Measurements from ENCODE around the gene SRSF1. TPM values are rescaled to one million over a fixed set of nuclear protein-coding genes. Genes with fewer than 3 reads are reported as not detected.
"Not testable (repeated sequence)": the region's sequence is repeated elsewhere in the genome, so short reads cannot be mapped to it uniquely, and the experiment has no call there.

SRSF1 gene
- total RNA-seq = 100 to 1,000 TPM; 298 to 304 TPM

- Mint-ChIP-seq H3K4me1 (peaks cover 57% of the 10 kb centered on the region), H3K36me3 (ENCODE audit: low read depth) (peaks cover 58% of the 10 kb centered on the region), H3K27ac (peak within 1 kb of the TSS; percentile 99), H3K27me3 (no peaks in the 10 kb centered on the region), H3K4me3 (peak within 1 kb of the TSS; percentile 99), H3K9me3 (no peaks in the 10 kb centered on the region)
- DNase-seq = peak; percentile 98
- ChIA-PET POLR2A (interaction anchor here (0.5 to 4.1 kb wide), 50 partner anchors 11 to 1148 kb away, joined by 3 to 86 read pairs (median 4); partner anchors contain the start of genes DYNLL2, HSF5, MRPS23 and OR4D2), CTCF (interaction anchor here (0.5 to 2.7 kb wide), 14 partner anchors 8 to 664 kb away, joined by 3 to 16 read pairs (median 4); partner anchors contain the start of genes CUEDC1, DYNLL2 and VEZF1)
Measured at GRCh38 chr17:58006924-58007780, at the start of gene SRSF1. SRSF1 (minus strand) TSS chr17:58007246; CDS start chr17:58007137, 109 bp downstream.

GRCh38 chr17:58056476-58056875, 49.4 kb upstream of the SRSF1 start:
- H3K27ac Mint-ChIP-seq = no peak overlapping the region
- no peak overlapping the region for H3K4me3 Mint-ChIP-seq
- no peaks in the 10 kb centered on the region for H3K36me3 Mint-ChIP-seq (ENCODE audit: low read depth)
- ChIA-PET CTCF (no interaction called here), POLR2A (no interaction called here)
- peaks cover 19% of the 10 kb centered on the region for H3K27me3 Mint-ChIP-seq
- DNase-seq = no peak
- peaks cover 6% of the 10 kb centered on the region for H3K4me1 Mint-ChIP-seq
- no peaks in the 10 kb centered on the region for H3K9me3 Mint-ChIP-seq

- POLR2A ChIA-PET = no interaction called here
- Mint-ChIP-seq H3K4me3 (no peak overlapping the region), H3K27me3 (peaks cover 16% of the 10 kb centered on the region), H3K36me3 (ENCODE audit: low read depth) (no peaks in the 10 kb centered on the region), H3K4me1 (peaks cover 6% of the 10 kb centered on the region), H3K9me3 (no peaks in the 10 kb centered on the region), H3K27ac (no peak overlapping the region)
- DNase-seq = no peak
- CTCF ChIA-PET = no interaction called here
Measured at GRCh38 chr17:58054641-58055040, 47.6 kb upstream of the SRSF1 start.

- ChIA-PET POLR2A (interaction anchor here (1.1 kb wide), 1 partner anchor 27 kb away, joined by 3 read pairs; no protein-coding TSS in a partner anchor), CTCF (interaction anchor here (1.3 kb wide), 1 partner anchor 120 kb away, joined by 4 read pairs; no protein-coding TSS in a partner anchor)
- Mint-ChIP-seq H3K4me1 (peaks cover 6% of the 10 kb centered on the region), H3K4me3 (no peak overlapping the region), H3K27me3 (peaks cover 15% of the 10 kb centered on the region), H3K27ac (no peak overlapping the region), H3K9me3 (no peaks in the 10 kb centered on the region), H3K36me3 (ENCODE audit: low read depth) (no peaks in the 10 kb centered on the region)
- DNase-seq = no peak
Measured at GRCh38 chr17:58052945-58053715, 46.1 kb upstream of the SRSF1 start.

GRCh38 chr17:58052407-58052806, 45.4 kb upstream of the SRSF1 start:
- H3K4me3 Mint-ChIP-seq = no peak overlapping the region
- peaks cover 14% of the 10 kb centered on the region for H3K27me3 Mint-ChIP-seq
- no peak overlapping the region for H3K27ac Mint-ChIP-seq
- H3K4me1 Mint-ChIP-seq = peaks cover 6% of the 10 kb centered on the region
- ChIA-PET POLR2A (interaction anchor here (1.1 kb wide), 1 partner anchor 28 kb away, joined by 3 read pairs; no protein-coding TSS in a partner anchor), CTCF (interaction anchor here (1.3 kb wide), 1 partner anchor 121 kb away, joined by 4 read pairs; no protein-coding TSS in a partner anchor)
- no peaks in the 10 kb centered on the region for H3K9me3 Mint-ChIP-seq
- DNase-seq = no peak
- no peaks in the 10 kb centered on the region for H3K36me3 Mint-ChIP-seq (ENCODE audit: low read depth)

- ChIA-PET CTCF (no interaction called here), POLR2A (no interaction called here)
- H3K27ac Mint-ChIP-seq = no peak overlapping the region
- H3K9me3 Mint-ChIP-seq = no peaks in the 10 kb centered on the region
- H3K4me1 Mint-ChIP-seq = peaks cover 6% of the 10 kb centered on the region
- H3K4me3 Mint-ChIP-seq = no peak overlapping the region
- H3K36me3 Mint-ChIP-seq (ENCODE audit: low read depth) = no peaks in the 10 kb centered on the region
- no peak for DNase-seq
- H3K27me3 Mint-ChIP-seq = peaks cover 14% of the 10 kb centered on the region
Measured at GRCh38 chr17:58051468-58051867, 44.4 kb upstream of the SRSF1 start.

- H3K4me3 Mint-ChIP-seq = no peak overlapping the region
- DNase-seq = no peak
- H3K4me1 Mint-ChIP-seq = peaks cover 6% of the 10 kb centered on the region
- H3K27me3 Mint-ChIP-seq = peaks cover 18% of the 10 kb centered on the region
- ChIA-PET CTCF (interaction anchor here (1.5 kb wide), 1 partner anchor 217 kb away, joined by 3 read pairs; no protein-coding TSS in a partner anchor), POLR2A (no interaction called here)
- no peaks in the 10 kb centered on the region for H3K36me3 Mint-ChIP-seq (ENCODE audit: low read depth)
- H3K9me3 Mint-ChIP-seq = no peaks in the 10 kb centered on the region
- H3K27ac Mint-ChIP-seq = no peak overlapping the region
Measured at GRCh38 chr17:58050966-58051365, 43.9 kb upstream of the SRSF1 start.

GRCh38 chr17:58049533-58049932, 42.5 kb upstream of the SRSF1 start:
- DNase-seq = no peak
- Mint-ChIP-seq H3K4me1 (peaks cover 6% of the 10 kb centered on the region), H3K9me3 (no peaks in the 10 kb centered on the region), H3K27ac (no peak overlapping the region), H3K4me3 (no peak overlapping the region), H3K27me3 (peaks cover 18% of the 10 kb centered on the region), H3K36me3 (ENCODE audit: low read depth) (no peaks in the 10 kb centered on the region)
- ChIA-PET CTCF (interaction anchor here (1.5 kb wide), 1 partner anchor 216 kb away, joined by 3 read pairs; no protein-coding TSS in a partner anchor), POLR2A (no interaction called here)

- no peaks in the 10 kb centered on the region for H3K4me1 Mint-ChIP-seq
- H3K27ac Mint-ChIP-seq = no peak overlapping the region
- no peak overlapping the region for H3K4me3 Mint-ChIP-seq
- DNase-seq = no peak
- ChIA-PET POLR2A (no interaction called here), CTCF (no interaction called here)
- H3K27me3 Mint-ChIP-seq = peaks cover 20% of the 10 kb centered on the region
- H3K36me3 Mint-ChIP-seq (ENCODE audit: low read depth) = no peaks in the 10 kb centered on the region
- H3K9me3 Mint-ChIP-seq = no peaks in the 10 kb centered on the region
Measured at GRCh38 chr17:58047376-58048150, 40.5 kb upstream of the SRSF1 start.

- CTCF ChIA-PET = interaction anchor here (1.0 kb wide), 1 partner anchor 15 kb away, joined by 3 read pairs; no protein-coding TSS in a partner anchor
- H3K9me3 Mint-ChIP-seq = no peaks in the 10 kb centered on the region
- no peaks in the 10 kb centered on the region for H3K36me3 Mint-ChIP-seq (ENCODE audit: low read depth)
- no peak overlapping the region for H3K4me3 Mint-ChIP-seq
- H3K27me3 Mint-ChIP-seq = peaks cover 26% of the 10 kb centered on the region
- DNase-seq = no peak
- H3K27ac Mint-ChIP-seq = no peak overlapping the region
- H3K4me1 Mint-ChIP-seq = no peaks in the 10 kb centered on the region
- POLR2A ChIA-PET = no interaction called here
Measured at GRCh38 chr17:58046239-58047094, 39.4 kb upstream of the SRSF1 start.

GRCh38 chr17:58044256-58044655, 37.2 kb upstream of the SRSF1 start:
- H3K36me3 Mint-ChIP-seq (ENCODE audit: low read depth); CTCF ChIA-PET; H3K9me3 Mint-ChIP-seq; H3K4me1 Mint-ChIP-seq; H3K27ac Mint-ChIP-seq; H3K4me3 Mint-ChIP-seq; DNase-seq; POLR2A ChIA-PET: not testable (repeated sequence)
- H3K27me3 Mint-ChIP-seq = peaks cover 43% of the 10 kb centered on the region

Measured in activated CD4-positive, alpha-beta memory T cell treated with anti-CD3 and anti-CD28 coated beads, Interleukin-2, amount 10 ng/mL, durations not matched to agents 7 days and 5 days (primary cell).